GM18505 (cell line): Measurements from ENCODE around the gene SETDB2.
"Not testable (repeated sequence)": the region's sequence is repeated elsewhere in the genome, so short reads cannot be mapped to it uniquely, and the experiment has no call there.

Experiments used
- ATAC-seq: cut with Tn5 transposase; IDR thresholded peaks from one replicate; pipeline ENCODE4 v1.9.1; 2021; ENCODE audit not compliant: unreplicated experiment
- POLR2A ChIP-seq: IDR thresholded peaks from 4 replicates; pipeline ENCODE4 v1.6.1; 2011; ENCODE audit warnings: borderline replicate concordance; ENCODE audit not compliant: insufficient read depth, insufficient read length; ENCODE audit errors: extremely low read depth

Gene SETDB2

DNA sequence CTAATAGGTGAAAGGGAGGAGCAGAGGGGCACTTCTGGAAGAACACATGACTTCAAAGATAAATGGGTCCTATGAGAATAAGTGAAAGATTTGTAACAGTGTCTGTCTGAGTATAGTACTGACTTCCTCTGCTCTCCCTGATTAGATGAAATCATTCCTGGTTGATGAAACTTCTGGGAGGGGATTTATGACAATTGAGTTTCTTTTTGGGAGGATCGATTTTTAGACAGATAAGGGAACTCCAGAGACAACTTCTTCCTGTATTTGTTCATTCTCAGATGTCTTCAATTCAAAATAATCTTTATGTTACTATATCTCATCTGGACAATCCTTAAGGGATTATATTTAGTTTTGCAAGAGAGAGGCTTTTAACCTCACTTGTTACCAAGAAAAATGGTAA lies 20.0 kb downstream of the SETDB2 start:
- no peak for ATAC-seq
- no peak for TF ChIP-seq POLR2A

DNA sequence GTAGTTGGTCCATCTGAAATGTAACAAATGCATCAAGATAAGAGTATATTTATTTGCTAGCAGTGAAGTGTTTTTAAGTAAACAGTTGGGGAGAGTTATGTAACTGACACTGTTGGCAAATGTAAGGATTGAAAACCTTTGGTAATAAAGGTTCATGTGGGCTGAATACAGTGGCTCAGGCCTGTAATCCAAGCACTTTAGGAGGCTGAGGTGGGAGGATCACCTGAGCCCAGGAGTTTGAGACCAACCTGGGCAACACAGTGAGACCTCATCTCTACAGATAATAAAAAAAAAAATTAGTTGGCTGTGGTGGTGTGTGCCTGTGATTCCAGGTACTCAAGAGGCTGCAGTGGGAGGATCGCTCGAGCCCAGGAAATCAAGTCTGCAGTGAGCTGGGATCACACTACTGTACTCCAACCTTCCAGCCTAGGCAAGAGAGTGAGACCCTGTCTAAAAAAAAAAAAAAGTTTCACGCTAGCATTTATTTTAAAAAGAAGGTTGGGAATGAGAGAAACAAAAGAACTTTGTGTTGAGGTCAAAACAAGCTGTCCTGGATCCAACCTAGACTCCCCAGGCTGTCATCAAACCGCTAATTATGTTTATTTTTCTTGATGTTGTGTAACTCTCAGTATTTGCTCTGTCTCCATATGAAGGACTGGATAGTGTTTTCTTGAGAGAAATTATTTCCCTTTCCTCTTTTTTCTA lies 20.7 kb downstream of the SETDB2 start:
- no peak for TF ChIP-seq POLR2A
- ATAC-seq = no peak

DNA sequence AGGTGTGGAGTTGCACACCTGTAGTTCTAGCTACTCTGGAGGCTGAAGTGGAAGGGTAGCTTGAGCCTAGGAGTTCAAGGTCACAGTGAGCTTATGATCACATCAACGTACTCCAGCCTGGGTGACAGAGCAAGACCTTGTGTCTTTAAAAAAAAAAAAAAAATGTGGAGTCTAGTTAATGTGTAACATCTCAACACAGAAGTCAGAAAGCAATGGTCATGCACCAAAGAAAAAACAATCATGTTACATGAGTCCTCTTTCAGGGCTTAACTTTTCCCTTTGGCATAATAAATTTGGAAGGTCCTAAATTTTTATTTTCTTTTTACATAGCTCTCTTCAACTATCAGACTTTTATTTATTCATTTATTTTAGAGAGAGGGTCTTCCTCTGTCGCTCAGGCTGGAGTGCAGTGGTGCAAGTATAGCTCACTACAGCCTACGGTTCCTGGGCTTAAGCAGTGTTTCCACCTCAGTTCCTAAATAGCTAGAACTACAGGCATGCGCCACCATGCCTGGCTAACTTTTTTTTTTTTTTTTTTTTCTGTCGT lies 22.3 kb downstream of the SETDB2 start:
- TF ChIP-seq POLR2A = no peak
- no peak for ATAC-seq

DNA sequence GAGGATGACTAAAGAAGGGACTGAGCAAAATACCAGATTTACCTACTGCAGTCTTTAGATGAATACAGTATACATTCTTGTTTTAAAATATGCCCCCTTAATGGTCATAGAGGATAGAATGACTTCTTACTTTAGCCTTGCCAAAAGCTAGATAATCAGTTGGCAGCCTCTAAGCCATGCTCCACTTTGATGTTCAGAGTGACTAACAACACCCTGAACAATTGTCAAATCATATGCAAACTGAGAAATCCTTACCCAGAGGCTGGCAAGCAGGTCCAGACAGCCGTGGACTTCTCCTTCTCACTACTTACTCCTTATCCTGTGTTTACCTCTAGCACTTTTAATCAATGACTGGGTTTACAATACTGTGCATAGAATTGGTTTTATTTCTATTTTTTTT lies 28.1 kb downstream of the SETDB2 start:
- TF ChIP-seq POLR2A = no peak
- no peak for ATAC-seq

DNA sequence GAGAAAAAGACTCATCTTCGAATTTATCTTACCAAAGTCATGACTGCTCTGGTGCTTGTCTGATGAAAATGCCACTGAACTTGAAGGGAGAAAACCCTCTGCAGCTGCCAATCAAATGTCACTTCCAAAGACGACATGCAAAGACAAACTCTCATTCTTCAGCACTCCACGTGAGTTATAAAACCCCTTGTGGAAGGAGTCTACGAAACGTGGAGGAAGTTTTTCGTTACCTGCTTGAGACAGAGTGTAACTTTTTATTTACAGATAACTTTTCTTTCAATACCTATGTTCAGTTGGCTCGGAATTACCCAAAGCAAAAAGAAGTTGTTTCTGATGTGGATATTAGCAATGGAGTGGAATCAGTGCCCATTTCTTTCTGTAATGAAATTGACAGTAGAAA lies 32.5 kb downstream of the SETDB2 start:
- no peak for TF ChIP-seq POLR2A
- ATAC-seq = no peak

DNA sequence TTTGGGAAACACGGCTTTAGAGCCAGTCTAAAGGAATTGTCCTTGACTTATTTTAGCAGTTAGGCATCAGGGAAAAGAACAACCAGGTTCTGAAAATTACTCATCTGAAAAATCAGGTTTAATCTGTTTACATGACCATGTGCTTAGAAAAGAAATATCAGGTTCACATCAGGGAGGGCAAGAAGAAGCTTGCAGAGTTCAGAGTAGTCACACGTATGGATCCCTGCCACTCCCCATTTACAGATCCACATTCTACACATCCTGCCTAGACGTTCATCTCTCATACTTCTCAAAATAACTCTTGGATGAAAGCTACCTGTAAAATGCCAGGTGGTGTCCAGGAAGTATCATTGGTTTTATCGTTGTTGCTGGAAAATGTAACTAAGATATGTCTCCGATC lies 37.7 kb downstream of the SETDB2 start:
- ATAC-seq = no peak
- TF ChIP-seq POLR2A = no peak

DNA sequence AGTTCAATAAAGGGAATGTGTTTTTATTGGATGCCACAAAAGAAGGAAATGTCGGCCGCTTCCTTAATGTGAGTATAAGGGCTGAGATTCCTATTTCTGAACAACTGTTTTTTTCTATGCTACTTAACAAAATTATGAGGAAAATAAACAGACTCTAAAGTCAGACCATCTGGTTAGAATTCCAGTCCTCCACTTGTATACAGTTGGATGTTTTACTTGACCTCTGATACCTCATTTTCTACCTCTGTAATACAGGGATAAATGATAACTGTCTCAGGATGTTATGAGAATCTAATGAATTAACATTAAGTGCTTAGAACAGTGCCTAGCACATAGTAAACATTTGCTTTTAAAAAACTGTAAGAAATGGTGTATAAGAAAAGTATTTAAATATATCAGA lies 44.5 kb downstream of the SETDB2 start:
- no peak for ATAC-seq
- TF ChIP-seq POLR2A = no peak

DNA sequence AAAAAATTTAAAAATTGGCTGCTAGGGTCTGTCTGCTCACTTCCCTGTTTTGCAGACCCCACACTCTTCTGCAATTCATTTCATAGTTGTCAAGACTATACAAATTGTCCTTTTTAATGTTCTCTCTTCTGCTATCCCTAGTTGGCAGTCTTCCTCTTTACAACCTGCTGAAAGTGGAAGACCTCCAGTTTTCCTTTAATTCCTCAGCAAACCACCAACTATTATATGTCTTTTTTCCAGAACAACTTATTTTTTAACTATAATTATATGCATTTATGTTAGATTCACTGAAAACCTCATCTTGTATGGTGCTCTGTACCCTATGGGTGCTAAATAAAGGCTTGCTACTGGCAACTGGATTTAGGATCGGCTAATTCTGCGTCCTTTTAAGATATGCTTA lies 50.6 kb downstream of the SETDB2 start:
- ATAC-seq = no peak
- no peak for TF ChIP-seq POLR2A

DNA sequence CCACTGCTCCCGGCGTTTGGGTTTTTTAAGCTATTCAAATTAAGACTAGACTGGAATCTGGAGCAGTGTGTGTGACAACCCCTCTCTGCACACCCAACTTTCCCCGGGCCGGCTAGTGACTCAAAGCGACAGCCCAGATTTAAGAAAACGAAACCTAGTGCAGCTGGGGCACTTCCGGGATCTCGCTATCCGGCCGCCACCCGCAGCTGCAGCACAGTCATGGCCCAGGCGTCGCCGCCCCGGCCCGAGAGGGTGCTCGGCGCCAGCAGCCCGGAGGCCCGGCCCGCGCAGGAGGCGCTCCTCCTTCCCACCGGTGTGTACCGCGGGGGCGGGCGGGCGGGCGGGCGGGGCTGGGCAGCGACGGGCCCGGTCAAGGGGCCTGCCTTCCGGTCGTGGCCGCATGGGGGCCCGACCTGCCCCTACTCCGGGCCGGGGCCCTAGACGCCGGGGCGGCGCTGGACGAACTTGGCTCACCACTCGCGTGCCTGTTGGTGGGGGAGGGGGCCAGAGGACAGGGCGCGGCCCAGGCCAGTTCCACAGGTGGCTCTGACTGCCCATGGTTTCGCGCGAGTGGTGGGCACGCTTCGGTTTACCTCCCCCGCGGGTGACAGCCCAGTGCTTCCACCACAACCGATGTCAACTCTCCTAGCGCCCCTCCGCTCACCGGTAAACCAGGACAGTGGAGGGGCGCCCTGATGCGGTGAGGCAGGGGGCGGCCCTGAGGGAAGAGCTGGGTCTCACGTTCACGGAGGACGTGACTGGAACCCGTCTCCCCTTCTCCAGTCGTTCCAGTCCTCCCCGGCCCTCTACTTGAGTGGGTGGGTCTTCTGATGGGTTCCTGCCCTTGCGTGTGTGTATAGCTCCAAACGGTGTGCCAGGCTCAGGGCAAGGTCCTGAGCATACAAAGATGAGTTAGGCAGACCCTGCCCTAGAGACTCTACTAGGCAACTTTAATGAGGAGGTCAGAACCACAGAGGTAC lies 52.0 kb downstream of the SETDB2 start, which contains the start of gene PHF11:
Gene PHF11 (plus strand): TSS at position 171 of the 980 bp plus-strand sequence. CDS start 49 bp downstream, at position 220.
- peak; percentile 82 for ATAC-seq

DNA sequence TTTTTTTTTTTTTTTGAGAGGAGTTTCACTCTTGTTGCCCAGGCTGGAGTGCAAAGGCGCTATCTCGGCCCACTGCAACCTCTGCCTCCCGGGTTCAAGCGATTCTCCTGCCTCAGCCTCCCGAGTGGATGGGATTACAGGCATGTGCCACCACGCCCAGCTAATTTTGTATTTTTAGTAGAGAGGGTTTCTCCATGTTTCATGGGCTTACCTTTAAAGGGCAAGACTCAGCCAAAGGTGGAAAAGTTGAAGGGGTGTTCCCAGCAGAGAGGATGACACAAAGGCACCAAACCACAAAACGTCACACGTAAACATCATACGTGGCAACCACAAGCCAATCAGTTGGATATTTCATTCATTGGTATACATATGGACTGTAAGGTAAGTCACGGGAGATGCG lies 52.8 kb downstream of the SETDB2 start:
- ATAC-seq = not testable (repeated sequence)

More for the DNA sequence above, 52.0 kb downstream of the SETDB2 start, which contains the start of gene PHF11:
- TF ChIP-seq POLR2A = peak; percentile 82

DNA sequence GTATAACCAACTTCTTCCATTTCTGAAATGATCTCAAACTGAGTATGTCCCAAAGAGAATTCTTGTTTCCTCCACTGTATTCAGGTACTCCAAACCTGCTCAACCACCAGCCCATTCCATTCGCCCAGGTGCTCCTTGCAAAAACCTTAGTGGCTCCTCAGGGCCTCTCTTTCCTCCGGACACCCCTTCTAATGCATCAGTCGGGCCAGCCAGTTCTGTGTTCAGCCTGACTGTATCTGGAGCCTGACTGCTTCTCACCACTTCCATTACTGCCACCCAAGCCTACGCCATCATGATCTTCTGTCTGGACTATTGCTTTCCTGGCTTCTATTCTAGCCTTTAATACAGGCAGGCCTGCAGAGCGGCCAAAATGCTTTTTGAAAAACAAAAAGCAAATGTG lies 53.2 kb downstream of the SETDB2 start:
- ATAC-seq = no peak
- no peak for TF ChIP-seq POLR2A

DNA sequence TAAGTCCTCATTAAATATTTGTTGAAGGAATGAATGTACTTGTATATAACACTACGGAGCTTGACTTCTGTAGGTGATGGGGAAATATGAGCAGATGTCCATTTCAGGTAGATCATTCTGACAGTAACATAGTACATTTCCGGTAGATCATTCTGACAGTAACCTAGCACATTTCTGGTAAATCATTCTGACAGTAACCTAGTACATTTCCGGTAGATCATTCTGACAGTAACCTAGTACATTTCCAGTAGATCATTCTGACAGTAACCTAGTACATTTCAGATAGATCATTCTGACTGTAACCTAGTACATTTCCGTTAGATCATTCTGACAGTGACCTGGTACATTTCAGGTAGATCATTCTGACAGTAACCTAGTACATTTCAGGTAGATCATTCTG lies 54.1 kb downstream of the SETDB2 start:
- TF ChIP-seq POLR2A = no peak

DNA sequence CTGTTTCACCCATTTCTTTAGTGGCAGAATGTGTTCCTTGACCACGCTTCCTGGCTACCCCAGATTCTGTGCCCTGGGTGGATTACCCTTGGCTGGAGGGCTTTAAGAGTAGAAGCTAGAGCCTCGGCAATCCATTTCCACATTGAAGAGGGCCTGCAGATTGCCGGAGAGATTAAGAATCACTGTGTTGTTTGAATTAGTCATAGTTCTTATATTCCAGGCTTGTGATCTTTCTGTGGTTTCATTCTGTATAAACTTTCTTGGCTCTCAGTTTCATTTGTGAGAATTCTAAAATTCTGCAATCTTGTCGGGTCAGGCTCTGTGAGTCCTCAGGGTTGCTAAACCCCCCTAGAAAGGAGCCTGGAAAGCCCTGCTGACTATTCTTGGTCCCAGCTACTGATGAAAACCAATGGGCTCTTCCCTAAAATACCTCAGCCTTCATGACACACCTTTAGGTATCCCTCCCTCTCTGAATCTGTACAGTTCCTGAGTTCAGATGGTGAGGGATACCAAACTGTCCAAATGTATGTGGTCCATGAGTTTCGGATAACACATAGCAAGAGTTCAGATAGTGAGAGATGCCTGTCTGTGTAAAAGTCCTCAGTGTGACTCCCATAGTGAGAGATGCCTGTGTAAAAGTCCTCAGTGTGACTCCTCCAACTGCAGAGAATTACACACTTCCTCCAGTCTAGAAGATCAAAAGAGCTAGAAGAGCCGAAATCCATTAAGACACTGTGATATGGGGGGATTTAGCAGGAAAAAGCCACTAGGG lies 56.0 kb downstream of the SETDB2 start:
- TF ChIP-seq POLR2A = no peak
- ATAC-seq = no peak

More for the DNA sequence above, 54.1 kb downstream of the SETDB2 start:
- no peak for ATAC-seq
